ENCODE data around the gene LTBP3.

DNA sequence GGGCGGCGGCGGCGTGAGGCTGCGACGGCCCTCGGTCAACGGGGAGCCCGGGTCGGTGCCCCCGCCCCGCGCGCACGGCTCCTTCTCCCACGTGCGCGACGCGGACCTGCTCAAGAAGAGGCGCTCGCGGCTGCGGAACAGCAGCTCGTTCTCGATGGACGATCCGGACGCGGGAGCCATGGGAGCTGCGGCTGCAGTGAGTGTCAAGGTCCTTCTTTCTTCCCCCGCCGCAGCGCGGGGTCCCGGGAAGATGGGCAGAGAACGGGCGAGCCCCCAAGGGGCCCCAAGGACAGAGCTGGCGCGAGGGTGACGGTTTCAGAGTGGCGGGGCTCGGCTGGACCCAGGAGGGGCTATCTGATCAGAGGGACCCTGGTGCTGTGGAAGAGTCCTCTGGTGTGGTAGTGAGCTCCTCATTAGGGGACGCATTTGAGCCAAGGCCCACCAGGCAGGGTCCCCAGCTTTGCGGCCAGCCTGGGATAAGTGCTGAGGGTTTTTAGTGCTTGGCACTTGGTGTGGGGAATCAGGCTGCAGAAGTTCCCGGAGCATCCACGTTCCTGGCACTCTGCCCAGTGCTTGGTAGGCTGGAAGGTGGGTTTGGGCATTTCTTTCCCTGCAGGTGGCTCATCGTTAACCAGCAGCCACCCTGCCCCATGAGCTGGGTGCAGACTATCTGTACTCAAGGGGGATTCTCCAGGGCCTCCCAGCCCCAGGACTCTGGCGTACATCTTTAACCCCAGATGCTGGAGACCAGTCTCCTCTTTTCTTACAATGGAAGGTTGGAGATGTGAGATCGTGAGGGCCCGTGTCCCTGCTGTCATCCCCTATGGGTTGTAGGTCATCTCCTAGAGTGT is 27.5 kb upstream of the LTBP3 start:
- no peak for TF ChIP-seq YY1 (IDR thresholded peaks at IDR 0.05; ENCODE audit: insufficient read depth, insufficient read length)
- no peak for TF ChIP-seq SUZ12 (IDR thresholded peaks at IDR 0.05; ENCODE audit: extremely low read depth, insufficient read depth, insufficient read length)
- TF ChIP-seq ZNF274 (IDR thresholded peaks at IDR 0.05; ENCODE audit: low read depth, low read length) = no peak

Data from NT2/D1 (cell line).